ENCODE data around the gene MAN2B2. TPM values are rescaled to one million over a fixed set of nuclear protein-coding genes. Genes with fewer than 3 reads are reported as not detected.

Gene MAN2B2
- total and polyA plus RNA-seq, 2 of the 8 experiments (the other 6 are each of a cell fraction or from before 2014, with no cell fraction given) = 3.3 to 4.0 TPM

GRCh38 chr4:6620891-6621555 is 46.0 kb downstream of the MAN2B2 start:
- Histone ChIP-seq H3K18ac (ENCODE audit: extremely low read depth, low read length) (no peak overlapping the region), H3K27ac (ENCODE audit: low read depth, low read length) (no peak overlapping the region), H2BK12ac (ENCODE audit: low read depth, low read length) (no peak overlapping the region), H3K23ac (ENCODE audit: insufficient read length) (no peak overlapping the region), H3K79me1 (ENCODE audit: low read depth, low read length) (no peaks in the 10 kb centered on the region), H3K4ac (replicated peaks; ENCODE audit: insufficient read length, low read depth, low read length) (no peak overlapping the region), H3K4me3 (ENCODE audit: extremely low read depth in 1 of 4, insufficient read depth in 2 of 4, low read depth in 3 of 4, low read length in 4 of 4) (no peak overlapping the region), H3K36me3 (ENCODE audit: control insufficient read depth in 2 of 4, insufficient read depth in 4 of 4, low read length in 3 of 4) (no peaks in the 10 kb centered on the region; a peak in 1 of 8 replicates), H3K79me2 (ENCODE audit: control insufficient read depth in 1 of 2, insufficient read depth in 2 of 2, low read length in 2 of 2) (no peaks in the 10 kb centered on the region), H3K14ac (ENCODE audit: insufficient read length) (no peak overlapping the region), H3K56ac (replicated peaks; ENCODE audit: insufficient read length, low read depth, low read length) (no peak overlapping the region), H2BK20ac (ENCODE audit: low read length) (no peak overlapping the region), H3K27me3 (replicated peaks in 1 of 4; ENCODE audit: control insufficient read depth in 3 of 4, extremely low read depth in 1 of 4, insufficient read depth in 3 of 4, low read length in 3 of 4) (no peaks in the 10 kb centered on the region), H3K4me1 (replicated peaks in 1 of 4; ENCODE audit: control insufficient read depth in 3 of 4, insufficient read depth in 4 of 4, low read length in 3 of 4) (no peaks in the 10 kb centered on the region), H4K8ac (ENCODE audit: extremely low read depth, insufficient read depth, low read length) (no peak overlapping the region), H4K20me1 (replicated peaks in 1 of 2; ENCODE audit: control insufficient read depth in 1 of 2, insufficient read depth in 2 of 2, low read length in 2 of 2) (peaks cover 0 to 8% of the 10 kb centered on the region in 2 experiments), H2AK5ac (ENCODE audit: low read depth, low read length) (no peak overlapping the region), H2BK120ac (replicated peaks; ENCODE audit: low read depth, low read length) (no peak overlapping the region), H2BK15ac (ENCODE audit: low read length) (no peak overlapping the region), H3K9me3 (ENCODE audit: insufficient read depth in 2 of 2, low read depth in 1 of 2, low read length in 1 of 2) (no peaks in the 10 kb centered on the region), H3K9ac (replicated peaks in 1 of 4; ENCODE audit: extremely low read depth in 1 of 4, low read depth in 3 of 4, low read length in 3 of 4) (no peak overlapping the region), H2AFZ (ENCODE audit: low read length) (no peak overlapping the region), H2BK5ac (ENCODE audit: low read depth, low read length) (no peak overlapping the region), H3K23me2 (ENCODE audit: low read depth, low read length) (no peaks in the 10 kb centered on the region), H3K4me2 (ENCODE audit: insufficient read depth in 1 of 2, low read depth in 2 of 2, low read length in 2 of 2) (no peak overlapping the region), H4K5ac (ENCODE audit: insufficient read length, low read depth, low read length) (no peak overlapping the region), H4K91ac (replicated peaks; ENCODE audit: insufficient read length, low read length) (no peak overlapping the region)
- no peak for TF ChIP-seq CEBPB (IDR thresholded peaks at IDR 0.05; ENCODE audit: low read depth, low read length)
- peak in 2 of 3 experiments; percentile 19 to 31; a peak in 1 of 4 replicates for TF ChIP-seq CTCF (IDR thresholded peaks at IDR 0.05; ENCODE audit: control extremely low read depth in 1 of 3, insufficient read depth in 1 of 3, low read depth in 1 of 3, low read length in 3 of 3)
- ChIA-PET POLR2A (ENCODE audit: partially characterized antibody) (interaction anchor here (1.4 kb wide), 1 partner anchor 8 kb away, joined by 3 read pairs; no protein-coding TSS in a partner anchor), CTCF (ENCODE audit: partially characterized antibody) (interaction anchor here (0.8 to 1.2 kb wide), 3 partner anchors 12 to 17 kb away, joined by 3 to 4 read pairs (median 3); no protein-coding TSS in a partner anchor)
- DNase-seq (ENCODE audit: low read depth in 1 of 2, low spot score in 2 of 2) (no peak), FAIRE-seq (no peak)
- 85% methylated on average over 10 of the region's 10 CpGs; no CpG with 5 or more reads in 1 of the 2 experiments for WGBS, 2 experiments (ENCODE audit: extremely low coverage in 1 of 2, insufficient coverage in 1 of 2, insufficient read length in 1 of 2, insufficient replicate concordance in 2 of 2, low coverage in 1 of 2, low lambda C conversion rate in 2 of 2, missing lambda C conversion rate in 1 of 2)

All from H1 (cell line).